MCF 10A (cell line): ENCODE results near the gene IQCN. TPM values are rescaled to one million over a fixed set of nuclear protein-coding genes. Genes with fewer than 3 reads are reported as not detected.

Source experiments
- BruUV-seq: library from RNA; stranded (reverse); fragments of 400-500 nt; replicated peaks from 2 replicates; lab custom pipeline; 2021; lab: Mats Ljungman, UMichigan
- CTCF ChIA-PET: fragments of 300-600 bp; sonication (Branson Sonifier 250); formaldehyde crosslinking; extraction: SDS; loops from one replicate; lab custom pipeline; 2021; ENCODE audit warnings: antibody characterized with exemption, inconsistent platforms; lab: Yijun Ruan, JAX
- POLR2A ChIA-PET: fragments of 300-600, 350-650 bp; sonication (Branson Sonifier 250); formaldehyde crosslinking; extraction: SDS; loops from one replicate; lab custom pipeline; 2020; ENCODE audit warnings: antibody characterized with exemption, inconsistent platforms; lab: Yijun Ruan, JAX
- DNase-seq: peaks from one replicate; pipeline ENCODE4 v3.0.0-alpha.2; 2018; ENCODE audit not compliant: unreplicated experiment
- H3K27ac Mint-ChIP-seq: one replicate; pipeline ENCODE4 v1.8.0; 2022; ENCODE audit warnings: mild to moderate bottlenecking, low read depth, mixed read lengths; ENCODE audit not compliant: unreplicated experiment
- H3K27me3 Mint-ChIP-seq: one replicate; pipeline ENCODE4 v1.8.0; 2022; ENCODE audit warnings: mixed read lengths; ENCODE audit not compliant: insufficient read depth, unreplicated experiment
- H3K36me3 Mint-ChIP-seq: one replicate; pipeline ENCODE4 v1.8.0; 2022; ENCODE audit warnings: mild to moderate bottlenecking, moderate library complexity, mixed read lengths; ENCODE audit not compliant: insufficient read depth, unreplicated experiment
- H3K4me1 Mint-ChIP-seq: one replicate; pipeline ENCODE4 v1.8.0; 2022; ENCODE audit warnings: mixed read lengths; ENCODE audit not compliant: insufficient read depth, unreplicated experiment
- H3K4me3 Mint-ChIP-seq: one replicate; pipeline ENCODE4 v1.8.0; 2022; ENCODE audit warnings: mild to moderate bottlenecking, moderate library complexity, mixed read lengths; ENCODE audit not compliant: unreplicated experiment
- H3K9me3 Mint-ChIP-seq: one replicate; pipeline ENCODE4 v1.8.0; 2022; ENCODE audit warnings: mixed read lengths; ENCODE audit not compliant: unreplicated experiment
- CTCF ChIP-seq: fragments of 200-600 bp; IDR thresholded peaks from one replicate; pipeline ENCODE4 v1.8.0; 2022; ENCODE audit warnings: antibody characterized with exemption, mild to moderate bottlenecking; ENCODE audit not compliant: unreplicated experiment
- intact Hi-C: fragments of 100-400 bp; cut with micrococcal nuclease; formaldehyde crosslinking; loops from 2 replicates; pipeline ENCODE4 v1.14.1; 2022
- total RNA-seq: library from RNA; stranded (reverse); gene quantifications from 2 replicates; pipeline ENCODE4 v1.2.3, GENCODE V29; 2022

IQCN gene
- total RNA-seq, 1 experiment from 2014 or later: 0.26 TPM

GRCh38 chr19:18239303-18239702 lies 34.9 kb downstream of the IQCN start:
- Mint-ChIP-seq H3K27me3 (peaks cover 46% of the 10 kb centered on the region), H3K4me3 (no peak overlapping the region), H3K9me3 (no peaks in the 10 kb centered on the region), H3K4me1 (no peaks in the 10 kb centered on the region), H3K27ac (no peak overlapping the region), H3K36me3 (no peaks in the 10 kb centered on the region)
- TF ChIP-seq CTCF: no peak
- ChIA-PET POLR2A (interaction anchor here (0.6 to 1.1 kb wide), 2 partner anchors 42 to 102 kb away, joined by 3 to 4 read pairs; partner anchors contain the start of gene JUND), CTCF (interaction anchor here (1.1 to 1.3 kb wide), 2 partner anchors 13 to 83 kb away, joined by 3 to 11 read pairs; partner anchors contain the start of gene LSM4)
- intact Hi-C loops: no loop called here
- no peak for DNase-seq
- BruUV-seq: no TSS peak

- Mint-ChIP-seq H3K27me3 (peaks cover 42% of the 10 kb centered on the region), H3K27ac (no peak overlapping the region), H3K4me3 (no peak overlapping the region), H3K4me1 (no peaks in the 10 kb centered on the region), H3K9me3 (no peaks in the 10 kb centered on the region), H3K36me3 (no peaks in the 10 kb centered on the region)
- DNase-seq: no peak
- intact Hi-C loops: no loop called here
- no peak for TF ChIP-seq CTCF
- ChIA-PET CTCF (no interaction called here), POLR2A (no interaction called here)
- no TSS peak for BruUV-seq
Measured at GRCh38 chr19:18234194-18234593, 40.1 kb downstream of the IQCN start.

- CTCF ChIA-PET: interaction anchor here (0.6 to 2.5 kb wide), 3 partner anchors 18 to 261 kb away, joined by 3 to 13 read pairs (median 3); partner anchors contain the start of gene MAST3
Measured at GRCh38 chr19:18233224-18233825, 40.9 kb downstream of the IQCN start.

More at GRCh38 chr19:18233224-18233825, 40.9 kb downstream of the IQCN start:
- no peaks in the 10 kb centered on the region for H3K36me3 Mint-ChIP-seq
- DNase-seq: peak; percentile 38
- no peaks in the 10 kb centered on the region for H3K9me3 Mint-ChIP-seq
- TF ChIP-seq CTCF: no peak
- no peaks in the 10 kb centered on the region for H3K4me1 Mint-ChIP-seq
- H3K27me3 Mint-ChIP-seq: peaks cover 42% of the 10 kb centered on the region
- no peak overlapping the region for H3K4me3 Mint-ChIP-seq
- POLR2A ChIA-PET: interaction anchor here (0.6 kb wide), 1 partner anchor 59 kb away, joined by 4 read pairs; no protein-coding TSS in a partner anchor
- no peak overlapping the region for H3K27ac Mint-ChIP-seq
- intact Hi-C loops: no loop called here
- BruUV-seq: no TSS peak
